ENCODE data around the gene HECW1. TPM values are rescaled to one million over a fixed set of nuclear protein-coding genes. Genes with fewer than 3 reads are reported as not detected.

Gene HECW1
- total RNA-seq, 1 donor from 2014 or later, result 0.15 TPM

DNA sequence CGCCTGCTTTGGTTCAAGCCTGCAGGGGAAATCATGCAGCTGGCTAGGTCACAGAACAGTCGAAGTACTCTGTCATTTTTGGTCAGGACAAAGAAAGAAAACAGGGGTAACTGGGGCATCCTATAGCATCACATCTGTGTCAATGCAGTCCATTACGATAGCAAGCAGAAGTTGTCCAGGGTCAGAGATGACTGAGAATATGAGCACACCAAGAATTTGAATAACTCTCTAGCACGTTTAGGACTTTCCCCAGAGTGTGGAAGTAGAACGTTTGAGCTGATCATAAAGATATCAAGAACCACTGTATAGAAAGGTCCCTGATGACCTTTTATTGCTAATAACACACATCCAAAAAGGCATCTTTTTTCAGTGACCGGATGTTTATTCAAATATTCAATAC lies 12.7 kb upstream of the HECW1 start:
- no peaks in the 10 kb centered on the region for H3K4me1 Mint-ChIP-seq (ENCODE audit: unreplicated experiment)
- TF ChIP-seq, protein P1, sequence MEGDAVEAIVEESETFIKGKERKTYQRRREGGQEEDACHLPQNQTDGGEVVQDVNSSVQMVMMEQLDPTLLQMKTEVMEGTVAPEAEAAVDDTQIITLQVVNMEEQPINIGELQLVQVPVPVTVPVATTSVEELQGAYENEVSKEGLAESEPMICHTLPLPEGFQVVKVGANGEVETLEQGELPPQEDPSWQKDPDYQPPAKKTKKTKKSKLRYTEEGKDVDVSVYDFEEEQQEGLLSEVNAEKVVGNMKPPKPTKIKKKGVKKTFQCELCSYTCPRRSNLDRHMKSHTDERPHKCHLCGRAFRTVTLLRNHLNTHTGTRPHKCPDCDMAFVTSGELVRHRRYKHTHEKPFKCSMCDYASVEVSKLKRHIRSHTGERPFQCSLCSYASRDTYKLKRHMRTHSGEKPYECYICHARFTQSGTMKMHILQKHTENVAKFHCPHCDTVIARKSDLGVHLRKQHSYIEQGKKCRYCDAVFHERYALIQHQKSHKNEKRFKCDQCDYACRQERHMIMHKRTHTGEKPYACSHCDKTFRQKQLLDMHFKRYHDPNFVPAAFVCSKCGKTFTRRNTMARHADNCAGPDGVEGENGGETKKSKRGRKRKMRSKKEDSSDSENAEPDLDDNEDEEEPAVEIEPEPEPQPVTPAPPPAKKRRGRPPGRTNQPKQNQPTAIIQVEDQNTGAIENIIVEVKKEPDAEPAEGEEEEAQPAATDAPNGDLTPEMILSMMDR (IDR thresholded peaks at IDR 0.05; ENCODE audit: unreplicated experiment), result no peak
- H3K9me3 Mint-ChIP-seq (ENCODE audit: unreplicated experiment), result no peaks in the 10 kb centered on the region
- no peaks in the 10 kb centered on the region for H3K27me3 Mint-ChIP-seq (ENCODE audit: unreplicated experiment)
- no peak for DNase-seq (ENCODE audit: low spot score)
- no peaks in the 10 kb centered on the region for H3K36me3 Mint-ChIP-seq (ENCODE audit: low read depth, unreplicated experiment)
- no peak overlapping the region for H3K4me3 Mint-ChIP-seq (ENCODE audit: unreplicated experiment)
- no peak overlapping the region for H3K27ac Mint-ChIP-seq (ENCODE audit: unreplicated experiment)

DNA sequence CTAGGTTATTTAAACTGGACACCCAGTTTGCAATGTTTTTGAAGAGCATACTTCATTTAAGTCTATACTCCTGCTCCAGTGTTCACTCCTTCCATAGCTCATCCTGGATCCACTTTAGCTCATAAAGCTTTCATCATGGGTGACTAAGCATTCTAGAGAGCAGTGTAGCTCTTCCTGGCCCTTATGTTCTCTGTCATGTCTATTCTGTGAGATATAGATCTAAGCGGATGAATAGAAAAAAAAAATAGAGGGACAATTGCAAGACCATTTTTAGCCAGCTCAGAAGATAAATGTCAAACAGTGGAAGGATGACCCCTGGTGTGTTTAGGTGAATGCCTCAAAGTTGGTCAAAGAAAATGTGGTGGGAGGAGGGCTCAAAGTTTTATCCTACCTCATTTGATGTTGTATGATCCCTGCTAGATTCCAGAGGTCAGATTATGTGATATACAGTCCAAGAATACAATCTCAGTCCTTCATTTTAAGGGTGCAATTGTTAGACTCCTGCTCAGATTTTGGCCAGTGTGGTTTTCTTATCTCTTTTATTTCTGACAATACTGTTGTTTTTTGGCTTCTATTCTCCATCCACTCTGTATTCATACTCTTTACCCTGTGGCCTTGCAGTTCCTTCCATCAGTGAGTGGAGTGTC lies 7.5 kb upstream of the HECW1 start:
- Mint-ChIP-seq H3K4me3 (ENCODE audit: unreplicated experiment) (no peak overlapping the region), H3K4me1 (ENCODE audit: unreplicated experiment) (no peaks in the 10 kb centered on the region), H3K36me3 (ENCODE audit: low read depth, unreplicated experiment) (no peaks in the 10 kb centered on the region), H3K9me3 (ENCODE audit: unreplicated experiment) (no peaks in the 10 kb centered on the region), H3K27ac (ENCODE audit: unreplicated experiment) (no peak overlapping the region), H3K27me3 (ENCODE audit: unreplicated experiment) (no peaks in the 10 kb centered on the region)
- TF ChIP-seq, protein P1 (IDR thresholded peaks at IDR 0.05; ENCODE audit: unreplicated experiment), result no peak
- no peak for DNase-seq (ENCODE audit: low spot score)

DNA sequence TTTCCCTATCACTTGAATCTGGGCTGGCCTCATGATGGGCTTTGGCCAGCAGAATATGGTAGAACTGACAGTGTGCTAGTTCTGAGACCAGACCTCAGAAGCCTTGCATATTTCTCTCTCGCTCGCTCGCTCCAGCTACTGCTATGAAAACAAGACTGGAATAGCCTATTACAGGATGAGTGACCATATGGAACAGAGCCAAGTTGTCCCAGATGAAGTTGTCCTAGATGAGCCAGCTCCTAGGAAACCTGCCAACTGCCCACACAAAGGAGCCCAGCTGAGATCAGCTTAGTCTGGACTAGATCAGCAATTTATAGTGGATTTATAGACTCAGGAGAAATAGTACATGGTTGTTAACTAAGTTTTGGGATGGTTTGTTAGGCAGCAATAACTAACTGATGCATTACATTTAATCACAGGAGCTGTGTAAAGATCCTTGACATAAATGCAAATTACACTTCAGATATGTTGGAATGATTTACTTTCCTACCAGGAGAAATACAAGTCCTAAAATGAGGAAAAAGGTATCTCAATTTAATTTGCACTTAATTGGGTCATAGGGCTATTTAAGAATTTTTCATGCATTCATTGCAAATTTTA lies 6.8 kb upstream of the HECW1 start:
- H3K4me3 Mint-ChIP-seq (ENCODE audit: unreplicated experiment), result no peak overlapping the region
- no peaks in the 10 kb centered on the region for H3K4me1 Mint-ChIP-seq (ENCODE audit: unreplicated experiment)
- no peak for DNase-seq (ENCODE audit: low spot score)
- no peaks in the 10 kb centered on the region for H3K9me3 Mint-ChIP-seq (ENCODE audit: unreplicated experiment)
- no peaks in the 10 kb centered on the region for H3K36me3 Mint-ChIP-seq (ENCODE audit: low read depth, unreplicated experiment)
- no peaks in the 10 kb centered on the region for H3K27me3 Mint-ChIP-seq (ENCODE audit: unreplicated experiment)
- H3K27ac Mint-ChIP-seq (ENCODE audit: unreplicated experiment), result no peak overlapping the region
- TF ChIP-seq, protein P1 (IDR thresholded peaks at IDR 0.05; ENCODE audit: unreplicated experiment), result no peak

DNA sequence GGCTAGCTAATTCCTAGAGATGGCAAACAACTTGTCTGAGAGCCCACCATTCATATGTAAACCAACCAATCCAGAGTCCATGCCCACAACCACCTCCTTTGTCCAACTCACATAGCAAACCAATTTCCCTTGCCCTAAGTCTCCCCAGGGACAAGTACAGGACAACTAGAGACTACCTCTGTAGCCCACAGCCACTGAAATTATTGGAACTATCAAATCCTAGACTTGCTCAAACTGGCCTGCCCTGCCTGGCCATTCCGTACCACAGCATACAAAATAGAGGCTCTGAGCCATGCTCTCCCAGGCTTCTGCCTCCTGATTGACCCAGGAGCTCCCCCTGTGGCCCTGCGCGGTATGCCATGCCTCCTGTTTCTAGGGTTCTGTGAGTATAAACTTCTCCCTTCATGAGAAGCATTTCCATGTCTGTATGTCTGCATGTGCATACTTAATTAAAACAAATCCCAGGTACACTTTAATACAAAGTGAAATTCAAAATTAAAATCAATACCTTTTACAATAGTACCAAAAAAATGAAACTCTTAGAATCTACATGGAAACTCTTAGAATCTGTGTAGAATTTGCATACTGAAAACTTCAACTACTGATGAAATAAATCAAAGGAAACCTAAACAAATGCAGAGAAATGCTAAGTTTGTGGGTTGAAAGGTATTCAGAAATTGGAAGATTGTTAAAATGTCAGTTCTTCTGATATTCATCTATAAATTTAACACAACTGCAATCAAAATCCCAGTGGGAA lies 4.0 kb upstream of the HECW1 start:
- Mint-ChIP-seq H3K4me1 (ENCODE audit: unreplicated experiment) (peaks cover 3% of the 10 kb centered on the region), H3K4me3 (ENCODE audit: unreplicated experiment) (no peak overlapping the region), H3K36me3 (ENCODE audit: low read depth, unreplicated experiment) (no peaks in the 10 kb centered on the region), H3K27me3 (ENCODE audit: unreplicated experiment) (peaks cover 10% of the 10 kb centered on the region), H3K9me3 (ENCODE audit: unreplicated experiment) (no peaks in the 10 kb centered on the region), H3K27ac (ENCODE audit: unreplicated experiment) (no peak overlapping the region)
- TF ChIP-seq, protein P1 (IDR thresholded peaks at IDR 0.05; ENCODE audit: unreplicated experiment), result peak; percentile 72
- peak; percentile 88 for DNase-seq (ENCODE audit: low spot score)
